ENCODE data around the gene HIVEP2. TPM values are rescaled to one million over a fixed set of nuclear protein-coding genes. Genes with fewer than 3 reads are reported as not detected.

HIVEP2 gene
- total and polyA plus RNA-seq, 12 donors: 5.4 to 27.6 (median 16.4) TPM

DNA sequence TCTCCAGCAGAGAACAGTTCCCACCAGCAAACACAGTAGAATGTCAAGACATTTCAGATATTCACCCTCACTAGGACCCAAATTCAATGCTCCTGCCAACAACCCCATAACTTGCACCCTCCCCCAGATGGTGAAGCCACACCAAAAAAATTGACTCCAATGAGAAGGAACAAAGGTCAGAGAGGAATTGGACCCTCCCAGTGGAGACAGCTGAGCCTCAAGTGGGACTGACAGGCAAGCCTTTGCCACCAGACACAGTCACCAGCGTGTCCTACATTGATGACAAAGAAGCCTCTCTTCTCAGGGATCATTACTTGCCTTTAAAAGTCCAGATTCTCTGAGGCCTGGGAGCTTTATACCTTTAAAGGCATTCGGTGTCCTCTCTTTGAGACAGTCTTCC lies 64.8 kb downstream of the HIVEP2 start:
- TF ChIP-seq, protein P1, sequence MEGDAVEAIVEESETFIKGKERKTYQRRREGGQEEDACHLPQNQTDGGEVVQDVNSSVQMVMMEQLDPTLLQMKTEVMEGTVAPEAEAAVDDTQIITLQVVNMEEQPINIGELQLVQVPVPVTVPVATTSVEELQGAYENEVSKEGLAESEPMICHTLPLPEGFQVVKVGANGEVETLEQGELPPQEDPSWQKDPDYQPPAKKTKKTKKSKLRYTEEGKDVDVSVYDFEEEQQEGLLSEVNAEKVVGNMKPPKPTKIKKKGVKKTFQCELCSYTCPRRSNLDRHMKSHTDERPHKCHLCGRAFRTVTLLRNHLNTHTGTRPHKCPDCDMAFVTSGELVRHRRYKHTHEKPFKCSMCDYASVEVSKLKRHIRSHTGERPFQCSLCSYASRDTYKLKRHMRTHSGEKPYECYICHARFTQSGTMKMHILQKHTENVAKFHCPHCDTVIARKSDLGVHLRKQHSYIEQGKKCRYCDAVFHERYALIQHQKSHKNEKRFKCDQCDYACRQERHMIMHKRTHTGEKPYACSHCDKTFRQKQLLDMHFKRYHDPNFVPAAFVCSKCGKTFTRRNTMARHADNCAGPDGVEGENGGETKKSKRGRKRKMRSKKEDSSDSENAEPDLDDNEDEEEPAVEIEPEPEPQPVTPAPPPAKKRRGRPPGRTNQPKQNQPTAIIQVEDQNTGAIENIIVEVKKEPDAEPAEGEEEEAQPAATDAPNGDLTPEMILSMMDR (IDR thresholded peaks at IDR 0.05): no peak
- no peak for TF ChIP-seq POLR2A (IDR thresholded peaks at IDR 0.05)
- Histone ChIP-seq H3K27ac (no peak overlapping the region), H3K36me3 (replicated peaks in 1 of 2) (no peaks in the 10 kb centered on the region), H3K9me3 (replicated peaks in 1 of 3) (no peaks in the 10 kb centered on the region), H3K4me3 (no peak overlapping the region), H3K4me1 (replicated peaks in 1 of 2) (peaks cover 7 to 27% of the 10 kb centered on the region in 2 donors), H3K27me3 (no peaks in the 10 kb centered on the region)
- 96 to 100% (median 100%) methylated on average over 2 of the region's 2 CpGs for WGBS, 4 donors
- intact Hi-C loops (cut with DNase I): loop anchor here in 1 of 2 donors (10.0 kb wide), 1 partner anchor 65 kb away; the partner anchor contains the start of gene HIVEP2
- no peak for DNase-seq

DNA sequence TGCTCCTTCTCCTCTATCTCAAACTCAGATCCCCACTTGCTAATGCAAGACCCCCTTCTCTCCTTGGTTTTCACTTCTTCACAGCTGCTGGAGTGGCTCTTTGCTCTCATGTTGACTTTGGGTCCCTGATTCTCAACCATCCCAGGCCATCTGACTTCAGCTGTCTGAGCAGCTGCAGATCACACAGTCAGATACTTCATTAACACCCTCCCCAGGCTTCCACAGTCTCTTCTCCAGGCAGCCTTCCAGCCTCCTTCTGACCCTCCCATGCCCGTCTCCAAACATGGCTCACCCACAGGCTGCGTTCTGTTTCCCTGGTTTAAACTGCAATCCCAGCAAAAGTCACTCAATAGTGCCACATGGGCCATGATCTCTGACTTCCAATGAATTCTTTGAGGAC lies 65.4 kb downstream of the HIVEP2 start:
- H3K27me3 ChIP-seq: no peaks in the 10 kb centered on the region
- H3K27ac ChIP-seq: no peak overlapping the region

DNA sequence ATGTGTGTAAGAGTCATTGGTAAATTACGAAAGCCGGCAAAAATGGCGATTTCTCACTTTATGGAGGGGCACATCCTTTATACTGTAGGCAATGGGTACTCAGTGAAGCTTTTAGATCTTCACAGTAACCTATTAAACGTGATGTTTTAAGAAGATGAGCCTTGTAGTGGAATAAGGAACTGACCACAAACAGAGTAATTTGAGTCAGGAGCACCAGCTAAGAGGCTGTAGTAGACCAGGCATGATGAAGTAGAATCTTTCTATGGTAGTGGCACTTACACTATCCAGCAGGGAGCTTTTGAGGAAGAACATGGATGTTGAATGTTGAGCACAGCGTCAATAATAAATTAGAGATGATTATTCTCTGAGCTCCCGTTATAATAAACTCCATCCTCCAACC lies 65.9 kb downstream of the HIVEP2 start:
- no peak overlapping the region for H3K4me3 ChIP-seq
- TF ChIP-seq POLR2A (IDR thresholded peaks at IDR 0.05): no peak
- TF ChIP-seq, protein P1 (IDR thresholded peaks at IDR 0.05): no peak
- DNase-seq: no peak
- WGBS, 4 donors: 79 to 86% (median 83%) methylated on average over 6 of the region's 6 CpGs
- intact Hi-C loops (cut with DNase I): no loop called here
- peaks cover 7 to 16% of the 10 kb centered on the region in 2 donors for H3K4me1 ChIP-seq (replicated peaks in 1 of 2)
- H3K27ac ChIP-seq: no peak overlapping the region
- no peaks in the 10 kb centered on the region for H3K36me3 ChIP-seq (replicated peaks in 1 of 2)
- H3K9me3 ChIP-seq (replicated peaks in 1 of 3): no peaks in the 10 kb centered on the region
- no peaks in the 10 kb centered on the region for H3K27me3 ChIP-seq

More for the DNA sequence above, 65.4 kb downstream of the HIVEP2 start:
- TF ChIP-seq, protein P1 (IDR thresholded peaks at IDR 0.05): no peak
- no peak for TF ChIP-seq POLR2A (IDR thresholded peaks at IDR 0.05)
- no peaks in the 10 kb centered on the region for H3K36me3 ChIP-seq (replicated peaks in 1 of 2)
- H3K9me3 ChIP-seq (replicated peaks in 1 of 3): no peaks in the 10 kb centered on the region
- WGBS, 4 donors: 96 to 100% (median 99%) methylated on average over 2 of the region's 2 CpGs
- peaks cover 7 to 21% of the 10 kb centered on the region in 2 donors for H3K4me1 ChIP-seq (replicated peaks in 1 of 2)
- no peak for DNase-seq
- H3K4me3 ChIP-seq: no peak overlapping the region
- intact Hi-C loops (cut with DNase I): no loop called here

DNA sequence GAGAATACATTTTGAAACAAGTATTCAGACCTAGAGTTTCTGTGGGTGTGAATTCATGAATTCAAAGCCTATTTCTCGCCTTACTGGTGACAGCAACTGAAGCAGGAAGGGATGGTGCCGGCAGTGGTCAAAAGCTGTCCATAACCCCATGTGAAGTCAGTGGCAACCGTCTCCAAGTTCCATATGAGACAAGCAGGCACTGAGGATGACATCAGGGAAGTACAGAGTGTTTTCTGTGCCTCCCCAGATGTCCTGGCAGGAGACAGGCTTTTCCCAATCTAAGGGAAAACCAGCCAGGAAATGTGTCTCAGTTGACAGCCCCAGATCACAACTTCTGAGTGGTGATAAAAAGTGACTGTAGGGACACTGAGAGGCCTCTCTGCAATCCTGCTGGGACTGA lies 66.6 kb downstream of the HIVEP2 start:
- Histone ChIP-seq H3K27me3 (no peaks in the 10 kb centered on the region), H3K9me3 (replicated peaks in 1 of 3) (no peaks in the 10 kb centered on the region), H3K27ac (no peak overlapping the region), H3K4me3 (no peak overlapping the region), H3K4me1 (replicated peaks in 1 of 2) (peaks cover 0 to 10% of the 10 kb centered on the region in 2 donors), H3K36me3 (replicated peaks in 1 of 2) (no peaks in the 10 kb centered on the region)
- WGBS, 4 donors: 81 to 93% (median 86%) methylated on average over 3 of the region's 3 CpGs
- no peak for DNase-seq
- intact Hi-C loops (cut with DNase I): no loop called here
- no peak for TF ChIP-seq POLR2A (IDR thresholded peaks at IDR 0.05)
- TF ChIP-seq, protein P1 (IDR thresholded peaks at IDR 0.05): no peak
